GM19193 (cell line): ENCODE data around the gene MRPS18A.

Experiments used
- POLR2A ChIP-seq: IDR thresholded peaks from 4 replicates; pipeline ENCODE4 v1.6.1; 2011; ENCODE audit not compliant: insufficient read depth, insufficient read length; ENCODE audit errors: extremely low read depth

The MRPS18A gene

GRCh38 chr6:43645613-43645964, 42.0 kb downstream of the MRPS18A start:
- TF ChIP-seq POLR2A, result no peak

DNA sequence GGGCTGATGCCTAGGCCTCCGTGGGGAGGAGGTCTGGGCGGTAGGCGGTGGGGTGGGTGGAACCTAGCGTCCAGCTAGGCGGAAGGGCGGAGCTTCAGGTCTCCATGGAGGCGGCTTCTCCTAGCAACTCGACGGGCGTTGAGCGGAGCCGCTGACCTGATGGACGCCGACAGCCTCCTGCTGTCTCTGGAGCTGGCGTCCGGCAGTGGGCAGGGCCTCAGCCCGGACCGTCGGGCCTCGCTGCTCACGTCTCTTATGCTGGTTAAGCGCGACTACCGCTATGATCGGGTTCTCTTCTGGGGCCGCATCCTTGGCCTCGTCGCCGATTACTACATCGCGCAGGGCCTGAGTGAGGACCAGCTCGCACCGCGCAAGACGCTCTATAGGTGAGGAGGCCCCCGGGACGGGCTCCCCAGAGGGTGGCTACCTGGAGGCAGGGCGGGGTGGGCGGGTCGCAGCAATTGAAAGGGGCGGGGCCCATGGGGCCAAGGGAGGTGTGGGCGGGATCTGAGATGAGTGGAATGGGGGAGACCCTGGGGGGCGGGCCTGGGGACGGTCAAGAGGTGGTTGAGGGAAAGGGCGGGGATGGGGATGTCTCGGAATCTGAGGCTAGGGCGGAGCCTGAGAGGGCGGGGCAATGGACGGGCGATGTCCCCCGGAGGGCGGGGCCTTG, 42.5 kb downstream of the MRPS18A start, which contains the start of gene RSPH9:
TSS of gene RSPH9 (plus strand) at position 97 of the 673 bp plus-strand sequence. CDS start at position 160, 63 bp downstream.
- no peak for TF ChIP-seq POLR2A

DNA sequence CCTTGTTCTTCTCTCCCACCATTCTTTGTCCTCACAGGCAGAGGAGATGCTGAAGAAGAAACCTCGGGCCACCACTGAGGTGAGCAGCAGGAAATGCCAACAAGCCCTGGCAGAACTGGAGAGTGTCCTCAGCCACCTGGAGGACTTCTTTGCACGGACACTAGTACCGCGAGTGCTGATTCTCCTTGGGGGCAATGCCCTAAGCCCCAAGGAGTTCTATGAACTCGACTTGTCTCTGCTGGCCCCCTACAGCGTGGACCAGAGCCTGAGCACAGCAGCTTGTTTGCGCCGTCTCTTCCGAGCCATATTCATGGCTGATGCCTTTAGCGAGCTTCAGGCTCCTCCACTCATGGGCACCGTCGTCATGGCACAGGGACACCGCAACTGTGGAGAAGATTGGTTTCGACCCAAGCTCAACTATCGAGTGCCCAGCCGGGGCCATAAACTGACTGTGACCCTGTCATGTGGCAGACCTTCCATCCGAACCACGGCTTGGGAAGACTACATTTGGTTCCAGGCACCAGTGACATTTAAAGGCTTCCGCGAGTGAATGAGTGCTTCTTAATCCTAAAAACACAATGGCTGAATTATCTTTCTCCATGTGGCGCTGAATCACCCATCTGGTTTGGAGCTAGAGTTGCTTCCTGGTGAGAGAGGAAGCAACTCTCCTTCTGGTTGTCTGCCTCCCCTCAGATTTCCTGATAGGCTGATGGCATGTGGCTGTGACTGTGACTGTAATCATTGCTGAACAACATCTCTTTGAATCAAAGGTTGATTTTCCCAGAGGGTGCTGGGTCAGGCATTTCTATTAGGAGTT, 47.4 kb downstream of the MRPS18A start:
- no peak for TF ChIP-seq POLR2A

GRCh38 chr6:43636308-43636659, 51.3 kb downstream of the MRPS18A start:
- TF ChIP-seq POLR2A, result no peak

- peak; percentile 96 for TF ChIP-seq POLR2A
Observed at GRCh38 chr6:43635387-43636307, 51.9 kb downstream of the MRPS18A start, which contains the start of gene MAD2L1BP. MAD2L1BP (plus strand) TSS chr6:43635840; CDS start chr6:43635876, 36 bp downstream.

- TF ChIP-seq POLR2A, result no peak
Observed at GRCh38 chr6:43634702-43635303, 52.8 kb downstream of the MRPS18A start.

- no peak for TF ChIP-seq POLR2A
Observed at GRCh38 chr6:43630980-43631619, 56.5 kb downstream of the MRPS18A start.

DNA sequence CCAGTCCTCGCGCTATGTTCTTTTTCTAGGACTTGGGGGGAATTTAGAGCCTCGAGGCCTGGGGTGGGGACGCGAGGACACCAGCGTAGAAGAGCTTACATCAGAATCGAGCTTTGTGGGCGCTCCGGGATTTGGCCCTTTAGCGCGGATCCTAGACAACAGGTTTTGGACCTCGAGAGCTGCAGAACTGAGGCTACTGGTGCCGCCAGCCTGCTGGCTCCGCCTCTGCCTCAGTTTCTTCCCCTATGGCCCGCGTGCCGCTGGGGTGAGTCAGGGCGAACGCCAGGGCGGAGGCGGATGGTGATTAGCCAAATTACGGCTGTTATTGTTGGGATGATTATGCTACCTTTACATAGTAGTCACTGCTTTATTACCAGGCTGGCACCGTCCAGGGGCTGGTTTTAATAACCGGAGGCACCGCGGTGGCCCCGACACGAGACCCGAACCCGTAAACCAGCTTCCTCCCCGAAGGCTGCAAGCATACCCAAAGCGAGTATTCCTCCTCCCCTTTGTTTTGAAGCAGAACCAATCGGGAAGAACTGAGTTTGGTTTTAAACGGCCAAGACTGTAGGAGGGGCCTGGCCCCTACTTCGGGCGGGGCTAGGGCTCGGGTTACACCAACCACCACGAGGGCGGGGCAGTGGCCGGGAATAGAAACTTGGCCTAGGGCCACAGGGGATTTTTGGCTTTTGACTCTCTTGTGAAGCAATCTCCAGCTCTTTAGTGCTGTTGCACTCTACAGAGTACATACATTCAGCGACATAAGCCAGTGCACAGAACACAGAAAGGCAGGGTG, 57.9 kb downstream of the MRPS18A start:
- peak; percentile 71 for TF ChIP-seq POLR2A

GRCh38 chr6:43629104-43629504, 58.5 kb downstream of the MRPS18A start, which contains the start of gene GTPBP2:
GTPBP2 (minus strand) TSS chr6:43629264; CDS start chr6:43629162, 102 bp downstream.
- TF ChIP-seq POLR2A, result peak; percentile 13

- no peak for TF ChIP-seq POLR2A
Observed at GRCh38 chr6:43628393-43629103, 59.0 kb downstream of the MRPS18A start.

- peak; percentile 26 for TF ChIP-seq POLR2A
Observed at GRCh38 chr6:43627008-43627825, 60.4 kb downstream of the MRPS18A start.
